ENCODE results near the gene ADSL. TPM values are rescaled to one million over a fixed set of nuclear protein-coding genes. Genes with fewer than 3 reads are reported as not detected.
"Not testable (repeated sequence)": the region's sequence is repeated elsewhere in the genome, so short reads cannot be mapped to it uniquely, and the experiment has no call there.

Gene ADSL
- total RNA-seq, 1 donor = 151 TPM

- no peak for DNase-seq (ENCODE audit: low read depth in 2 of 3, low spot score in 2 of 3)
These were observed 19.8 kb downstream of the ADSL start for GRCh38 chr22:40366068-40366467.

- DNase-seq (ENCODE audit: low read depth in 2 of 3, low spot score in 2 of 3) = no peak
These were observed 21.0 kb downstream of the ADSL start for GRCh38 chr22:40367342-40367741.

- DNase-seq (ENCODE audit: low read depth in 2 of 3, low spot score in 2 of 3) = no peak
These were observed 21.7 kb downstream of the ADSL start for GRCh38 chr22:40368016-40368415.

DNA sequence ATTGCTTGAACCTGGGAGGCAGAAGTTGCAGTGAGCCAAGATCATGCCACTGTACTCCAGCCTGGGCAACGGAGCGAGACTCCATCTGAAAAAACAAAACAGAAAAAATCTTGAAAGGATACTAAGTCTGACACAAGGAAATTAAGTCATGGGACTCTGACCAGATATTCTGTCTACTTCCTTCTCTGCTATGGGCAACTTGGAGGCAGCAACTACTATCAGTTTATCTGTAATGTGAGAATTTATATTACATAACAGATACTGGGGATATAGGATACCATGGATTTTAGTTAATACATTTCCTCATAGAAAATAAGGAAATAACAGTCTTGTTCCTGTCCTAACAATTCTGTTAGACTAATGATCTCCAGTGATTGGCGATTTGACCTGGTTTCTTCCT, 22.5 kb downstream of the ADSL start:
- DNase-seq (ENCODE audit: low read depth in 2 of 3, low spot score in 2 of 3) = no peak

DNA sequence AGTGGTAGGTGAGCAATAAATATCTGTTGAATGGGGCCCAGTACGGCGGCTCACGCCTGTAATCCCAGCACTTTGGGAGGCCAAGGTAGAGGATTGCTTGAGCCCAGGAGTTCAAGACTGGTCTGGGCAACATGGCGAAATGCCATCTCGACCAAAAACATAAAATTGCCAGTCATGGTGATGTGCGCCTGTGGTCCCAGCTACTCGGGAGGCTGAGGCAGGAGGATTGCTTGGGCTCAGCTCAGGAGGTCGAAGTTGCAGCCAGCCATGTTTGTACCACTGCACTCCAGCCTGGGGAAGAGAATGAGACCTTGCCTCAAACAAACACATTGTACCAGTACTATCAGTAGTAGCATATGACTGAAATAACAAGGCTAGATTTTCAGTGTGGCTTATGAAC, 28.3 kb downstream of the ADSL start:
- no peak for DNase-seq (ENCODE audit: low read depth in 2 of 3, low spot score in 2 of 3)

GRCh38 chr22:40376149-40376548, 29.8 kb downstream of the ADSL start:
- DNase-seq (ENCODE audit: low read depth in 2 of 3, low spot score in 2 of 3) = no peak

DNA sequence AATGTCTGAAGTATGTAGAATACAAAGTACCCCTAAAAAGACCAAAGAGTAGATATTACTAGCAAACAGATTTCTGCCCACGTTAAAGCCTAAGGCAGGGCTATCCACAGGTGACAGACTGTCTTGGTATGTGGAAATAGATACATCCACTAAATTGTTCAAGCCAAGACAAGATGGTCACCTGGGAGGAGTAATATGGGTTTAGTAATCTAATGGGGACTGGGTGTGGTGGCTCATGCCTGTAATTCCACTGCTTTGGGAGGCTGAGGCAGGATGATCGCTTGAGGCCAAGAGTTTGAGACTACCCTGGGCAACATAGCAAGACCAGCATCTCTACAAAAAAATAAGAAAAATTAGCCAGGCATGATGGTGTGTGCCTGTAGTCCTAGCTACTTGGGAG, 31.6 kb downstream of the ADSL start:
- DNase-seq (ENCODE audit: low read depth in 2 of 3, low spot score in 2 of 3) = no peak

DNA sequence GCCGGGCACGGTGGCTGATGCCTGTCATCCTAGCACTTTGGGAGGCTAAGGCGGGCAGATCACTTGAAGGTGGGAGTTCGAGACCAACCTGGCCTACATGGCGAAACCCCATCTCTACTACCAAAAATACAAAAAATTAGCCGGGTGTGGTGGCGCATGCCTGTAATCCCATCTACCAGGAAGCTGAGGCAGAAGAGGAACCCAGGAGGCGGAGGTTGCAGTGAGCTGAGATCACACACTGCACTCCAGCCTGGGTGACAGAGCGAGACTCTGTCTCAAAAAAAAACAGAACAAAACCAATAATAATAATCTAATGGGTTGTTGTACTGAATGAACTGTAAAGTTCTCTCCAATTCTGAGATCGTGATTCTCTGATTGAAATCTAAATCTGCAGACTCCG, 32.1 kb downstream of the ADSL start:
- DNase-seq (ENCODE audit: low read depth in 2 of 3, low spot score in 2 of 3) = not testable (repeated sequence)

- DNase-seq (ENCODE audit: low read depth in 2 of 3, low spot score in 2 of 3) = no peak
These were observed 35.2 kb downstream of the ADSL start for GRCh38 chr22:40381461-40381860.

DNA sequence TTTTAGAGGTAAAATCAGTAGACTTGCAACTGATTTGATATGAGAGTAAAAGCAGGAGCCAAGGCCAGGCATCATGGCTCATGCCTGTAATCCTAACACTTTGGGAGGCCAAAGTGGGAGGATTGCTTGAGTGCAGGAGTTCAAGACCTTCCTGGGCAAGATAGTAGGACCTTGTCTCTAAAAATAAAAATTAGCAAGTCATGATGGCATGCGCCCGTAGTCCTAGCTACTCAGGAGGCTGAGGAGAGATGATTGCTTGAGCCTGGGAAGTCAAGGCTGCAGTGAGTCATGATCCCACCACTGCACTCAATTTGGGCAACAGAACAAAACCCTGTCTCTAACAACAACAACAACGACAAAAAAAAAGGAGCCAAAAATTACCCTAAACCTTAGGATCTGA, 37.6 kb downstream of the ADSL start:
- no peak for DNase-seq (ENCODE audit: low read depth in 2 of 3, low spot score in 2 of 3)

DNA sequence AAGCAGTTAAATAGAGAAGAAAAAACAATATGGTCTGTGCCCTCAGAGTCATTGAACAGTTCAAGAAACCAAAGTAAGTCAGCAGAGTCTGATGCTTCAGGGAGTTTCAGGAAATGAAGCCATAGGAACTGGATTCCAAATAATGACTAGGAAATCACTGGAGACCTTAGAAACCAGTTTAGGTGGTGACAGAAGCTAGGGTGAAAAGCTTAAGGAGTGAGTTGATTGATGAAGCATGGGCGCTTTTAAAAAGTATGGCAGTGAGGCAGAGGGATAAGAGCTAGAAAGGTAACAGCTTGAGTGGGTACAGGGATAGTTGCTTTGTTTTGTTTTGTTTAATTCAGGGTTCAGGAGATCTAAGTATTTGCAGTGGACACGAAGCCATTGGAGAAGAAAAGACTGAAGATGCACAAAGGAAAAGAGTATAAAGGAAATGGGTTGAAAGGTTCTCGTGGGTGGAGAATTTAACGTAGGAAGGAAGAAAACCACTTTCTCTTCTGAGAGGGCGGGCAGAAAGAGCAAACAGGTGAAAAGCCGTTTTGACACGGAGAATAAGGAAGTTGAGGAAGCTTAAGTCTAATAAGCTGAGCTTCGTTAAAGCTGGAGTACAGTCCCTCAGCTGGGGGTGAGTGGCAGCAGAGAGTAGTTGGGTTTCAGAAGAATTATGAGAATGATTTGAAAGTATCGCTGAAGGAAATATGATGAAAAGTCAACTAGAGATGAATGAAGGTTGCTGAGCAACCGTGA, 38.9 kb downstream of the ADSL start:
- peak in 2 of 3 donors; percentile 62 to 82 for DNase-seq (ENCODE audit: low read depth in 2 of 3, low spot score in 2 of 3)

- peak in 1 of 3 donors; percentile 28 for DNase-seq (ENCODE audit: low read depth in 2 of 3, low spot score in 2 of 3)
These were observed 41.4 kb downstream of the ADSL start for GRCh38 chr22:40387746-40388145.

DNA sequence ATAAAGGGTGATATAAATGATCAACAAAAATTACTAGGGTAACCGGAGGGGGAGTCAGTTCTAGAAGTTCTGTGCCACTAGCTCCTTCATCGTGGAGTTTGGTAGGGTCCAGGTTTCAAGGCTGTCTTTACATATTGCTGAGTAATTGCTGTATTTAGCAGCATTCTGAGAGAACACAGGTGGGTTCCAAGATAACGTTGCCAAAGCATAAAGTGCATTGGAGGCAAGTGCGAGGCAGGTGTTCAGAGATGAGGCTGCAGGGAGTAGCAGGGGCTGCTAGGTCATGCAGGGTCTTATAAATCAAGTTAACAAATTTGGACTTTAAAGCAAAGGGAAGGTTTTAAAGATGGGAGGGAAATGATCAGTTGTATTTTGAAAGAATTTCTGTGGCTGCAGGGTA, 41.9 kb downstream of the ADSL start:
- peak in 1 of 3 donors; percentile 25 for DNase-seq (ENCODE audit: low read depth in 2 of 3, low spot score in 2 of 3)

- no peak for DNase-seq (ENCODE audit: low read depth in 2 of 3, low spot score in 2 of 3)
These were observed 45.1 kb downstream of the ADSL start for GRCh38 chr22:40391417-40391816.

DNA sequence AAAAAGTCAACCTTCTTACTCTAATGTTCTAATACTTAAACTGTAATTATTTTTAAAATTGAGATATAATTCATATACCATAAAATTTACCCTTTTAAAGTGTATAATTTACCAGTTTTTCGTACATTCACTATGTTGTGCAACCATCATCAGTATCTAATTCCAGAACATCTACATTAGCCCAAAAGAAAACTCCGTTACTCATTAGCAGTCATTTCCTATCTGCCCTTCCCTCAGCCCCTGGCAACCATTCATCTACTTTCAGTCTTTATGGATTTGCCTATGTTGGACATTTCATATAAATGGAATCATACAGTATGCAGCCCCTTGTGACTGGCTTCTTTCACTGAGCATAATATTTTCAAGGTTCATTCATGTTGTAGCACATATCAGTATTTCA, 46.3 kb downstream of the ADSL start:
- no peak for DNase-seq (ENCODE audit: low read depth in 2 of 3, low spot score in 2 of 3)

DNA sequence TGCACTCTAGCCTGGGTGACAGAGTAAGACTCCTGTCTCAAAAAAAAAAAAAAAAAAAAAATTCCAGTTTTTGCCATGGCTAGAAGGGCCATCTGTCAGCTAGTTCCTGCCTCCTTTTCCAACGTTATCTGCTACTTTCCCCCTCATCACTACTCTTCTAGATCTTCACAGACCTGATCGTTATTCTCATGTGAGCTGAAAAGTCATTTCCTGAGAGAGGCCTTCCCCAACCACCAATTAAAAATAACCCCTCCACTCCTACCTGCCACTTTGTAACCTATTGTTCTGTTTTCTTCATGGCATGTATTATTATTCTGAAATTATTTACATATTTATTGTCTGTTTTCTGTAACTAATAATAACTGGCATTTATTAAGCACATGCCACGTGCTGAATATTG, 48.3 kb downstream of the ADSL start:
- DNase-seq (ENCODE audit: low read depth in 2 of 3, low spot score in 2 of 3) = no peak

- no peak for DNase-seq (ENCODE audit: low read depth in 2 of 3, low spot score in 2 of 3)
These were observed 49.3 kb downstream of the ADSL start for GRCh38 chr22:40395607-40396006.

DNA sequence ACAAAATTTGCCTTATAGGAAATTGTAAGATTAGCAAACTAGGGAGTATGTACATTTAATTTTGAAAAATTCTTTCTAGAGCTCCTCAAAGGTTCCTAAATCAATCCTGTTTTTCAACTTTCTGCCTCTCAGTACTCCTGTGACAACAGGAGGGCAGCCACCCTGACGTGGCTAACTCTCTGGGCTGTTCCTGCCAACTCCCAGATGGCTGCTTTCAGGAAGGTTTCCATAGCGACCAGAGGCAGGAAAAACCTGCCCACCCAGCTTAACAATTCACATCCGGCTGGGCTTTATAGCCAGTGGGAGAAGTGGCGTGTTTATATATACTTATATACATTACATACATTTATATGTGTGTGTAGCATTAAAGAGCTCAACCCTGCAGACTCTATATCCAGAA, 50.6 kb downstream of the ADSL start:
- DNase-seq (ENCODE audit: low read depth in 2 of 3, low spot score in 2 of 3) = no peak

DNA sequence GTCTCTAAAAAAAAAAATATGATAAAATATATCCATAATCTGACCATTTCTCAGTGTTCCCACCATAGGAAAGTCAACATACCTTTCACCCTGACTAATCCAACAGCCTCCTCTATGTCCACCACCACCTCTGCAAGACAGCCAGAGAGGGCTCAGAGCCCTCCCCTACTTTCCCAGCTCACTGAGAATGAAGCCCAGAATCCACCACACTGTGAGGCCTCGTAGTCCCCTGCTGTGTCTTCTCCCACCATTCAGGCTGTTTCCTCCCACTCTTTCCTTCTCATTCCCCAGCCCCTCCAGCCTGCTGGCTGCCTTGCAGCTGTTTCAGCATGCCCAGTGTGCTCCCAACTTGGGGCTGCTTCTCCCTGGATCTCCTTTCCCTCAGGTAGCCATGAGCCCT, 51.1 kb downstream of the ADSL start:
- no peak for DNase-seq (ENCODE audit: low read depth in 2 of 3, low spot score in 2 of 3)

GRCh38 chr22:40399621-40400020, 53.3 kb downstream of the ADSL start:
- DNase-seq (ENCODE audit: low read depth in 2 of 3, low spot score in 2 of 3) = no peak

GRCh38 chr22:40400159-40400558, 53.9 kb downstream of the ADSL start:
- DNase-seq (ENCODE audit: low read depth in 2 of 3, low spot score in 2 of 3) = peak in 2 of 3 donors; percentile 73 to 91

GRCh38 chr22:40401532-40401931, 55.2 kb downstream of the ADSL start:
- peak in 2 of 3 donors; percentile 35 to 45 for DNase-seq (ENCODE audit: low read depth in 2 of 3, low spot score in 2 of 3)

DNA sequence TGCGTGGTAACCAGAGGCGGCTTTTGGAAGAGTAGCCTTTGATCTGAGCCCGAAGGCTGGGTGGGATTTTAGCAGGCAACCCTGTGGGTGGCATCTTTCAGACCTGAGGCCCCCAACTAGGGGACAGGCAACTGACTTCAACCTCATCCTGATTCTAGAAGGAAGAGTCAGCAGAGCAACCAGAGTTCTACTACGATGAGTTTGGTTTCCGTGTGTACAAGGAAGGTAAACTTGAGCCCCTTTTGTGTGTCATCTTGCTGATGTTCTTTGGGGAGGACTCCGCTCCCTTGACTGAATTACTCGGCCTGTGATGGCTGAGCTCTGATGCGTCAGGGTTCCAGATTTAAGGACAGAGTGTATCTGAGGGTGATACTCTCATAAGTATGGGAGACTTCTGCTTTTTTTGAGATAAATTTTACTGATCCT, 55.7 kb downstream of the ADSL start:
- no peak for DNase-seq (ENCODE audit: low read depth in 2 of 3, low spot score in 2 of 3)

All from hematopoietic multipotent progenitor cell (in vitro differentiated cells).